ENCODE measurements around the gene GFRA1.

The GFRA1 gene

DNA sequence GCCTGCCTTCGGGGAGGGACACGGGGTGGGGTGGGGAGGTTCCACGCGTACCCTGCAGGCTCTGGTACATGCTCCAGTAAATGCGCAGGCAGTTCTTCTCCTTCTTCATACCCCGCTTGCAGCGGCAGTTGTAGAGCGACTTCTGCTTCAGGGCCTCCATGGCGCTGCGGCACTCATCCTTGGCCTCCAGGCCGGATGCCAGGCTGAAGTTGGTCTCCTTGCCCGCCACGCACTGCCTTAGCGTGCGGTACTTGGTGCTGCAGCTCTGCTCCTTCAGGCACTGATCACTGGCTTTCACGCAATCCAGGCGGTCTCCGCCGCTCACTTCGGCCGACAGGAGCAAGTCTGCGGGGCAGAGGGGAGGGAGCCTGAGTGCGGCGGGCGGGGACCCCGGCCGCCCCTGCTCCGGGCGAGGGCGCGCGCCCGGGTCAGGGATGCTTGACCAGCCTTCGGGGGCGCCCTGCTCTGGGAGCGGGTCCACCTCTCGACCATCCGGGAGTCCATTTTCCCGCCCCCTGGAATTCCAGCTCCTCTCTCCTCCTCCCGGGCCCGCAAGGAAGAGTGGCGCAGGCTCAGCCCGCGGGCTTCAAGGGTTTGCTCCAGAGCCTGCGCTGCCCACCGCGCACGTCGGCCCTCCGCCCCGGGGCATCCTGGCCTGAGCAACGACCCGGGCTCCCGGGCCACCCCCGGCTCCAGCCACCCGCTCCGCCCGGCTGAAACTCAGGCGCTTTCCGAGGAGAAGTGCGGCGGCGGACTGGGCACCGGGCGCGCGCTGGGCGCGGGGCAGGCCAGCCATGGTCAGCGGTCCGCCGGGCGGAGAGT lies 2.0 kb downstream of the GFRA1 start:
- DNase-seq, result no peak

DNA sequence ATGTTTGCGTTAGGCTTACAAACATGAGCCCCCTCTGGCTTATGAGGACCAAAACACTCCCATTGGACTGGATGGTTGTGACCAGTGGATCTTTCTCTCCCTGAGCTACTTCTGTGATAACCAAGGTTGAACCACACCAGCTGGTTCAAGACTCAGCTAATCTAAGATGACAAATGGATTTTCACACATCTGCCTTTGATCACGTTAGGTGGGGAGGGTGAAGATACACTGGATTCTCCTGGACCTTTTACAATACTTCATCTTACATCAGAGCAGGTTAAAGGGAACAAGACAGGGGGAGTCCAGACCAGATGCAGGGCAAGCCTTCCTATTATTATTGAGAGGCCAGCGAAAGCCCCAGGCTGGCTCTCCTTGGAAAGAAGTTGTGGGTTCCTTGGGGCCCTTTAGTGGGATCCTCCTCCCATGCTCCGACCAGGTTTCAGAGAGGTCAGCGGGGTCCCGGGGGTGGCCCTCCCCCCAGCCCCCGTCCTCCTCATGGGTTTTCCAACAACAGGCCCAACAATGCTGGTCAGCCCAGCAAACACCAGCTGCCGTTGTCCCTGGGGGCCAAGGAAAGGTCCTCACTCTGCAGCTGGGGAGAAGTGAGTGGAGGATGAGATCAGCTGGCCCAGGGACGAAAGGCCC lies 2.8 kb downstream of the GFRA1 start:
- DNase-seq, result no peak

DNA sequence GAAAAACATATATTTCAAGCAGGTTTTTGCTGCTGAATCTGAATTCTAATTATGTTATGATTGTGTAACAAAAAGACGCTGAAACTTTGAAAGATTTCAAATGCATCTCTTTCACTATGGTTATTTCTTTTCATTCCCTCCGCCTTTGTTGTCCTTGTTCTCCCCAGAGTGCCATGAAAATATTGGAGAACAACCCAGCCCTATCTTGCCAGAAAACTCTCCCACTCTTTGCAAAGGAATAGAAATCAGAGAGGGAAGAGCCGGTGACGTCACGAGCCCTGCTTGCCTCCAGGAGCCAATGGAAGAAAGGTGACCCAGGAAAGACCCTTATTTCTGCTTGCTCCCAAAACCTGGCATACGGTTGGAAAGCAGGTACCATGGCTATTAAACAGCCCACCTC lies 3.4 kb downstream of the GFRA1 start:
- DNase-seq, result no peak

DNA sequence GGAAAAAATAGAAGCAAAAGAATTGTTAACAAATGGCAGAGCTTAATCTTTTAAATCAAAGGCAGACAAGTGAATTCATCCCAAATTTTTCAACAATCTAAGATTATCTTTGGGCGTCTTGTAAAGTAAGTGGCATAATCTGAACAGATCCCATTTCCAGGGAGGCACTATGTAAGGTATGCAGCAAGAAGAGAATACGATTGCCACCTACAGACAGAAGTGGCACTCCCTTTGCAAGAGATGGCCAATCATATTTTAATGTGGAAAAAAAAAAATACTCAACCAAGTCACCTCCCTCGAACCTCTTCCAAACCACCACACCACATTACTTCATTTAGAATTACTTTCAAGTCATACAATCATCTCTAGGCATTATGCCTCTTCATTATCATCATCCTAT lies 4.0 kb downstream of the GFRA1 start:
- no peak for DNase-seq

DNA sequence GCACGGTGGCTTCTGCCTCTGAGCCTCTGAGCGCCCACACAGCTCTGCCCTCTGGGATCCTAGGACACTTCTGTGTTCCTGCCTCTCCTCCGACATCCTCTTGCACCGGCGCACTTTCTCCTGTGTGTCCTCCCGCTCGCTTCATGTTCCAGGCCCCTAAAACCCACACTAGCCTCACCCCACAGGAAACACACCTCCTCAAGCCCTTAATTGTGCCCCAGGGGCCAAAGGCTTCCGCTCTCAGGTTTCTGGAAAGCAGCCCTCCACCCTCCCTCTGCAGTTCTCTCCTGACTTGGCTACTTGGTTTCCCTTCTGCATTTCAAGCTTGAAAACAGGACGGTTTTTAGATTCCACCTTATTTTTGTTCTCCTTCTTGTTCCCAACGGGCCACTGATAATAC lies 7.3 kb downstream of the GFRA1 start:
- DNase-seq, result no peak

DNA sequence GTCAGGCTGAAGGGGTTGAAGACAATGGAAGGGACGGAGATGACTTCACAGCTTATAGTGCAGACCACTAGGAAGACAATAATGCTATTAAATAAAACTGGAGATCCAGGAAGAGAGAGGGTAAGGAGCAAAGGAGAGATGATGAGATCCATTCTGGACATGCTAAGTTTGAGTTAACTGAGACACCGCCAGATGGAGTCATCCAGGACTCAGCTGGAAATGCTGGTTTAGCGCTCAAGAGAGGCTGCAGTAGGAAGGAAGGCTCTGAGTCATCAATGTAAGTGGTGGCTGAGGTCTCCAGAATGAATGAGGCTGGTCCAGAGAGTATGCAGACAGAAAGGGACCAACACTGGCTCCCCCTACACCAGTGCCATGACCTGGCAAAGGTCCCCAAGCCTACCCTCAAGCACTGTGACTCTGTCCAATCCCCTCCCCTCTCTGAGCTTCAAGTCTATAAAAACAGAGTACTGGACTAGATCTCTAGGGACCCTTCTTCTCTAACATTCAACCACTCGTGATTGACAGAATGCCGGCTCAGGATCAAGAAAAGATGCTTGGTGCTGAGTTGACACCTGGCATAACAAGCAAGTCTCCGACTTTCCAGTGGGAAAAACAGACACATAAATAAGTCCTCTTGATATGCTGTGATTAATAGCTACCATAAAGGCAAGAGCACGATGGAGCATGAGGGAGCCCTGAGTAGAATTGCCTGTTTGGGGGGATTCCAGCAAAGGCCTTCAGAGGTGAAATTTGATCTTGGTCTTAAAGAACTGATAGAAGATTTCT lies 8.9 kb downstream of the GFRA1 start:
- no peak for DNase-seq

DNA sequence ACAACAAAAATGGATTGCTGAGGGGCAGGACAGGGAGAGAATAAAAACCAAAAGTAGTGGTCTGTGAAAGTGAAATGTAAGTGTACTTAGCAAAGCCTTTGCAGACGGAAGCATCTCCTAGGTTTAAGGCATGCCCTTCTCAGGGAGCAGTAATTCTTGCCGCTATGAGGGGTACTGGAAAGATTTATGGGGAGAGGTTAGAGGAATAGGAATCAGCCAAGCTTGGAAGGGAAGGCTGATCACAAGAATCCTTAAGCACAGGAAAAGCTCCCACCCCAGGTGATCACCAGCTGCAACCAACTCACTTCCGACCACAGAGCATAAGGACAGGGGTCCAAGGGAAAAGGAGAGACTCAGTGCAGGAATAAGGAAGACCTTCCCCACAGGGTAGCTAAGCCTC lies 10.3 kb downstream of the GFRA1 start:
- DNase-seq, result no peak

DNA sequence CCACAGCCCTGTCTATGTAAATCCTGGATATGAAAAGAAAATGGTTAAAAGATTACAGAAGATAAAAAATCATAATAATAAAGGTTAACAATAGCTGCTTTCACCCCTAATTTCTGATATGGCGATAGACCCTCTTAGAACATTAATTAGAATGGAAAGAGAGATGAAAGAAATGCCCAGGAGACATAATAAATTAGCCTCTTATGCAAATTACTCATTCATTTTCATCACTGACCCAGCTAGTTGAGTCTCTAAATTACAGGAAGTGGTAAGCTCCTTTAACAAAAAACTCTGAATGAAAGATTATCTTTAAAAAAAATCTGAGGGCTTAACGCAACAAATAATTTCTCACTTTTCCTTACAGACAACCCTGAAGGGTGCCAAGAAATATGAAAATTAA lies 12.4 kb downstream of the GFRA1 start:
- DNase-seq, result no peak

DNA sequence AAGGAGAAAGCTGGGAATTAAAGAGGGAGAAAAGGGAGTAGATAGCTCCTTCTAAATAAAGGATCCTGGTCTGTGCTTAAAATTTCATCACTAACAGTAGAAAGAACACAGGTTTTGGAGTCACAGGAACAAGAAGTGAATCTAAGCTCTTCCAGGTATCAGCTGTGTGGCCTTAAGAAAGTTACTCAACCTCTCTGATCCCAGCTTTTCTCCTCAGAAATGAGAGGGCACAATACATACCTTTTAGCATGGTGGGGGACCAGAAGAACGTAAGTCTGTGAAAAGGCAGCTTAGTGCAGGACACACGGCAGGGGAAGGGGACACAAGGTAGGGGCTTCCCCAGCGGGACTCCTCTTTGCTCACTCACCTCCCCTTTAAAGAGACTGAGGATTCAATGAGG lies 13.4 kb downstream of the GFRA1 start:
- no peak for DNase-seq

DNA sequence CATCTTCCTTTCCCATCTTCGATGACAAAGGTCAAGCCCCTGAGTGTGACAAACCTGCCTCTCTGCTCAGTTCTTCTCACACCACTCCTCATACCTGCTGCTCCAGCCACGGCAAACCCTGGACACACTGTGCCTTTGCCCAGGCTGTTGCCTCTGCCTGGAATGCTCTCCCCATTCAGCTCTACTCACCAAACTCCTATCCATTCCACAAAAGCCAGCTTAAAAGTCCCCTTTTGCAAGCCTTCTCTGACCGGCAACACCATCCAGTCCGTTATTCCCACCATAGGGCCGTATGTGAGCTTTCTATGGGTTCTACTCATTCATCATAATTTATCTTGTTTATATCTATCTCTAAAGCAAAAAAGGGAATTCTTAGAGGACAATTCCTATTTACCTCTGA lies 15.2 kb downstream of the GFRA1 start:
- no peak for DNase-seq

DNA sequence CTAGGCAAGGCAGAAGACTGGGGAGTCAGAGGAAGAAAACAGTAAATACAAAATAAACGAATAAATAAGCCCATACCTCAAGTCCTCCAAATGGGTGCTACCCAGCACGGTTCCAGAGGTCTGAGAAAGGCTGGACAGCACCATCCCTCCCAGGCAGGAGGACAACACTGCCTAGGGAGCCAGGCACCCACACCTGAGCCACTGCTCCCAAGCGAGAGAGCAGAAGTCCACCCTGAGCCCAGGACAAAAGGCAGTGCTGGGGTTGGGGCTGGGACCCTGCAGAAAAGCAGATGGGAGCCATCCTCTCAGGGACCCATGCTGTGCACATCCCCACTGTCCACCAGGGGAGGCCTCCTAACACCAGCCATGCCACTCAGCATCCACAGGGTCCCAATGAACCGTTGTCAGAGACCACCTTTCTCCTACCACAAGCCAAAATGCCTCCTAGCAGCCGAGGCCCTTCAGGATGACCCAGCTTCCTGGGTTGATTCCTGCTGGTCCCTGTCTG lies 16.2 kb downstream of the GFRA1 start:
- DNase-seq, result no peak

DNA sequence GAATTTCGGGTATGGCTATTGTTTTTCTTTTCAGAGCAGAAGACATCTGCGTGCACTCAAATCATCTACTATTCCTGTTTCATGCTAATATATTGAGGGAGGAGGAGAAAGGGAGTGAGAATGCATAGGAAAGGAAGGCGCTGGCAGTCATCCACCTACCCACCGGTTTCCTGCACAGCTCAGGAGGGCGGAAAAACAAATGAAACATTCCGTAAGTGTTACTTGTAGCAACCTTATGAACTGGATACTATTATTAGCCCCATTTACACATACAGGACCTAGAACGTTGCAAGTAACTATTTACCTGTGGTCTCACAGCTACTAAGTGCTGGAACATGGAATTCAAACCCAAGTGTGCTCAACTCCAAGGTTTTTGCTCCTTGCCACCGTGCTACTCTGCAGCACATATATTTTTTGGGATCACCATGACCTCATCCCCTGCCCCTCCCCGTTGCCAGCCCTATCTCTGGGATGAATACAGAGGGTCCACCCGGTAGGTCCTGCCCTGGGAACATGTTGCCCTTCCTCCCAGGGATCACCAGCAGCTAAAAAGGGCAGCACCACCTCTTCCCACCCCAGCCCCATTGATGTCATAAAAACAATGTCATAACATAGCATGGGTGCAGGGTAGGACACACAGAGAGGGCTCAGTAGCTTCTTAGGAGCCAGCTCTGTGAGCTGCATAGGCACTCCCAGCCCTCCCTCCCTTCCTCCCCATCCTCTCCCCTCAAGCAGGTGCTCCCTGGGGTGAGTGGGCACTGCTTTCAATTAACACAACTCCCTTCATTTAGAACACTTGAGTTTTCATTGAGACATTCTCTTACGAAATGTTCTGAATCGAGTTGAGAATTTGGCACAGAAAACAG lies 16.9 kb downstream of the GFRA1 start:
- no peak for DNase-seq

DNA sequence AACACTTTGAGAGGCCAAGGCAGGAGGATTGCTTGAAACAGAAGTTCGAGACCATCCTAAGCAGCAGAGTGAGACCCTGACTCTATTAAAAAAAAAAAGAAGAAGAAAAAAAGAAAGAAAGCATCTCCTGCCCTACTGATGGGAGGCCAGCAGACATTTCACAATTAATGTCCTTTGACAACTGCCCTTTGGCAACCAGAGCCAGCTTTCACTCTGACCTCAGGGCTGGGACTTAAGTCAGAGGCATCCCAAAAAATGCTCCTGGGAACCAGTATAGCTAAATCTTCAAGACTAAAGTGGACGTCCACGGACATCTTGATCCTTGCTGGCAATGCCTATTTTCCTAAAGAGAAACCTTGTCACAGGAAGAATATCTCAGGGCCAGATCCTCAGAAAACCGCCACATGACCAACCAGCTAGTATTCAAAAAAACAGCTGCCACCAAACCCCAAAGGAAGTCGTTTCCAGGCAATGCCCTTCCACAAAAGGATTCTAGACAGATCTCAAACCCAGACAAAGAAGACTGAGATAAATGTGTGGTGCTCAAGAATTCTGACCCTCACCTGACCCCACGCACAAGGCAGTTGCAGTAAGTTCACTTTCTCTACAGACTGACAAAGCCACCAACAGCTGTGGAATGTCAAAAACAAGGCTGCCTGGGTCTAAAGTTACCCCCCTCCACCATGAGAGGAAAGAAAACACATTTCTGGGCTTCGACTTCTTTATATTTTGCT lies 18.4 kb downstream of the GFRA1 start:
- no peak for DNase-seq

DNA sequence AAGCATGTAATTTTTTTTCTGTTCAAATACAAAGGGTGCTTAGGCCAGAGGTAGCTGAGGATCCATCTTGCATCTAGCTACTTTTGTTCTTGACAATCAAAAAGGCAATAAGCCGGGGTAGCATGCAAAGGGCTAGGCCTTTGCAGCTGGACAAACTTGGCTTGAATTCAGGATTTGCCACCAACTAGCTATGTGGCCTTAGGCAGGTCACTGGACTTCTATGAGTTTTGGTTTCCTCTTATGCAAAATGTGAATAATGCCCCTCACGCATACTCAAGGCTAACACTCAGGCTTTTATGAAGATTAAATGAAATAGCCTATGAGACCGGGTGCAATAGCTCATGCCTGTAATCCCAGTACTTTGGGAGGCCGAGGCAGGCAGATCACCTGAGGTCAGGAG lies 19.3 kb downstream of the GFRA1 start:
- no peak for DNase-seq

DNA sequence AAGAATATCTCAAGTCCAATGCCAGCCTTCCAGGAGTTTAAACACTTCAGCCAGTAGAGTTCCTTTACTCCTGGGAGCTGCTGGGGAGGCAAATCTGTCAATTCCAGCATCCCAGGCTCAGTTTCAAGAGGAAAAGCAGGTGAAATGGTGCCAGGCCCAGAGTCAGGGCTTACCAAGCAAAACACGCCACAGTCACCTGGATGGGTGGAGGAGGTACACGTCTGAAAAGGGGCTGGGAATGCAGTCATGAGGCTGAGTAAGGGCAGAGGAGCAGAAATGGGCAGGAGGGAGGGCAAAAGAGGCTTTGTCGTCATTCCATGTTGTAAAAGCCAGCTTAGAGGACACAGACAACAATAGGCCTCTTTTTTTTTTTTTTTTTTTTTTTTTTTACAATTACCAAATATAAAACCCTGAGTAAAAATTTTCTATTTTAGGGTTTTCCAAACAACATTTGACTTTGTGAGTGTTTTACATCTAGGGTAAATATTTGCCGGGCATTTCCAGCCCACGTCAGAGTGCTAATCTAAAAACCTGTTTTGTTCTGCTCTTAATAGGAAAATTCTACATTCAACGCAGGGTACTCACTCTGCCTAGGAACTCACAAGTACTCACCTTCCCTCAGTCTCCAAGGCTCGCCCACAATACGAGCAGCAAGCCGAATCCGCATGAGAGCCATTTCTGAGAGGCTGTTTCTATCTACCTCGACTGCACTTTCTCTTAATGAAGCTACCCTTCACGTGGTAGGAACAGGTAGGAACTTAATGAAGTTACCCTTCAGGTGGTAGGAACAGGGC lies 21.2 kb downstream of the GFRA1 start:
- no peak for DNase-seq

DNA sequence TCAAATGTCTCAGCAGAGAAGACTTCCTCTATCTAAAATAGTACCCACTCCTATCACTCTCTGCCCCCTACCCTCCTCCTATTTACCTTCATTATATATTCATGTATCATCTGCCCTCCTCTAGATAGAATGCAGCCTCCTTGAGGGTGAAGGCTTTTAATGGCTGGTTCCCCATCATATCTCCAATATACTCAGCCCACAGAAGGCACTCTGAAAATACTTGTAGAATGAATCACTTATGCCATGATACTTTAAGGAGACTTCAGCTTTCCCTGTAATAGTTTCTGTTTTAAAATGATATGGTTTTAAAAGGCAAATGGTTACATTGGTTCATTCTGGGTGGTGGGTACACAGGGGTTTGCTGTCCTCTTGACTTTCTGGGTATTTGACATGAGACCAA lies 25.3 kb downstream of the GFRA1 start:
- DNase-seq, result no peak

DNA sequence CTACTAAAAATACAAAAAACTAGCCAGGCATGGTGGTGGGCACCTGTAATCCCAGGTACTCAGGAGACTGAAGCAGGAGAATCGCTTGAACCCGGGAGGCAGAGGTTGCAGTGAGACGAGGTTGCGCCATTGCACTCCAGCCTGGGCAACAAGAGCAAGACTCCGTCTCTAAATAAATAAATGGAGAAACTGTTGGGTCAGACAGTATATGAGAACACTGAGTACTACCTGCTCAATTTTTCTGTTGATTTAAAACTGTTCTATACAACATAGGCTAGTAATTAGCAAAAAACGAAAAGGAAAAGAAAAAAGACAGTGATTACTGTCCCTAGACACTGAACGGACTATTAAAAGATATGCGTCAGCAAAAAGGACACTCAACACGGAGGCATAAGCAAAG lies 26.7 kb downstream of the GFRA1 start:
- no peak for DNase-seq

DNA sequence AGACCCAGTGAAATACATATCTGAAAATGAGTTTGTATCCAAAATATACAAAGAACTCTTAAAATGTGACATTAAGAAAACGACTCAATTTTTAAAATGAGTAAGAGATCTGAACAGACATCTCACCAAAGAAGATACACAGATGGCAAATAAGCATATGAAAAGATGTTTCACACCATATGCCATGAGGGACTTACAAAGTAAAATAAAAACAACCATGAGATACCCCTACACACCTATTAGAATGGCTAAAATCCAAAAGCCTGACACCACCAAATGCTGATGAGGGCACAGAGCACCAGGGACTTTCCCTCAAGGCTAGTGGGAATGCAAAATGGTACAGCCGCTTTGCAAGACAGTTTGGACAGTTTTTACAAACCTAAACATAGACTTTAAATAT lies 27.9 kb downstream of the GFRA1 start:
- DNase-seq, result no peak

DNA sequence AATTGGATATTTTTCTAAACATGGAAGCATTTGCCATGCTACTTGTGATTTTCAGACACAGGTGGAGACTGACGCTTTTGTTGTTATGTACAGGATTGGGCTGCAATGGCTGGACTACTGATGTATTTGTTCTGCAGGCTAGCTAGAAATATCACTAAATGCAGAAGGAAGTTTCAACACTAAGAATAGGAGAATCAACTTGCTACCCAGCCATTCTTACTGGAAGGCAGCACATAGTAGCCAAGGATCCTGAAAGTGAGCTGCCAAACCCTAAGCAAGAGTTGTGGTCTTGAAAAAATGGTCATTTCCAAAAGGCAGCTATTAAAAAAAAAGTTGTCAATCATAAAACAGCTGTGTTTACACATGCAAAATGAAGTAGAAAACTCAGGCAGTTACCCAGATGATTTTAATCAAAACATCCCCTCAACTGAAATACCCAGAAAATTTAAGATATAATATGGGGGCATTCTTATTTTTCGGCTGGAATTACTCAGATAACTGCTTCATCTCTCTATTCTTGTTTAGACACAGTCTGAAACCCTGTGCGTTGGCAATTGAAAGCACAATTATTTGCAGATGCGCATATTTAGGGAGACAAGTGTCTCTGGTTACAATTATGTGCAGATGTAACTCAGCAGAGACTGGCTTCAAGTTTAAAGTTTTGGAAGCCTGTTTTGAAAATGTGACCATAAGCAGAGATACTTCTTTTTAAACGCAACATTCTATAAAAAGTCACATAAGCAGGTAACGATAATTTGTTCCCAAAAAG lies 31.2 kb downstream of the GFRA1 start:
- DNase-seq, result no peak

DNA sequence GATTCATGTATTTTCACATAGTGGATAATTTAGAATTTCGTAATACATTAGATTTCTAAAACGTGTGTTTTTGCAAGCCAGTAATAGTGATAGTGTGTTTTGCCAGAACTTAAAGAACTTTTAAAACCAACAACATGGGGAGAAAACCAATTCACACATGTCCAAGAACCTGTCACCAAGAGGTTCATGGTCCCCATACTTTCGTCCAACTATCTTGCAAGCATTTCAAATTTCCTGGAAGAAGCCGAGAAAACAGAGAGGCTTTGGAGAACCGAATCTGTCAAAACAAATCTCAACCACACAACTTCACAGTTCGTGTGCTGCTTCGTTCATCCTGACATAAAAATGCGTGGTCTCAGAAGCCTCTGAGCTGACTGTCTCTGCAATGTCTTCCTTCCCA lies 31.9 kb downstream of the GFRA1 start:
- DNase-seq, result no peak
